SK-N-SH treated with all-trans-retinoic acid at 6 μM for 48 hours (cell line): ENCODE measurements around the gene SPANXB1.

ENCODE experiments used
- ESRRG ChIP-seq: fragments of 250-450 bp; sonication (Bioruptor Pico); IDR thresholded peaks from 2 replicates; pipeline ENCODE4 v1.6.1; 2021; ENCODE audit warnings: mild to moderate bottlenecking
- OSR1 ChIP-seq: fragments of 250-450 bp; sonication (Bioruptor Pico); IDR thresholded peaks from 2 replicates; pipeline ENCODE4 v1.8.0; 2022; ENCODE audit warnings: moderate library complexity, mild to moderate bottlenecking, inconsistent platforms
- RARB ChIP-seq: fragments of 250-450 bp; sonication (Bioruptor Pico); IDR thresholded peaks from 2 replicates; pipeline ENCODE4 v1.8.0; 2021; ENCODE audit warnings: mild to moderate bottlenecking, moderate library complexity
- SNAI2 ChIP-seq: fragments of 250-450 bp; sonication (Bioruptor Pico); IDR thresholded peaks from 2 replicates; pipeline ENCODE4 v1.5.0; 2020; ENCODE audit warnings: mild to moderate bottlenecking, moderate library complexity
- TCF4 ChIP-seq: fragments of 250-450 bp; sonication (Bioruptor Pico); IDR thresholded peaks from 2 replicates; pipeline ENCODE4 v1.8.0; 2021; ENCODE audit warnings: mild to moderate bottlenecking, moderate library complexity, borderline replicate concordance
- TOX ChIP-seq: fragments of 250-450 bp; sonication (Bioruptor Pico); IDR thresholded peaks from 2 replicates; pipeline ENCODE4 v1.8.0; 2021; ENCODE audit warnings: mild to moderate bottlenecking, moderate library complexity, borderline replicate concordance
- ZNF70 ChIP-seq: fragments of 450-650 bp; formaldehyde crosslinking; IDR thresholded peaks from 2 replicates; pipeline ENCODE4 v1.5.0; 2020; ENCODE audit warnings: mild to moderate bottlenecking, moderate library complexity
- ZNF8 ChIP-seq: fragments of 450-650 bp; formaldehyde crosslinking; IDR thresholded peaks from 2 replicates; pipeline ENCODE4 v1.5.0; 2020; ENCODE audit warnings: mild to moderate bottlenecking, moderate library complexity
- TF ChIP-seq, protein P1 (sequence below): fragments of 250-450 bp; sonication (Bioruptor Pico); IDR thresholded peaks from 2 replicates; pipeline ENCODE4 v1.5.1; 2020; ENCODE audit warnings: low read depth, mild to moderate bottlenecking, moderate library complexity
- TF ChIP-seq, protein P2 (sequence below): fragments of 250-450 bp; sonication (Bioruptor Pico); IDR thresholded peaks from 2 replicates; pipeline ENCODE4 v1.5.0; 2020; ENCODE audit warnings: mild to moderate bottlenecking, moderate library complexity
- TF ChIP-seq, protein P3 (sequence below): fragments of 250-450 bp; sonication (Bioruptor Pico); IDR thresholded peaks from 2 replicates; pipeline ENCODE4 v1.8.0; 2021; ENCODE audit warnings: low read depth, mild to moderate bottlenecking, moderate library complexity, borderline replicate concordance
- TF ChIP-seq, protein P4 (sequence below): fragments of 250-450 bp; sonication (Bioruptor Pico); IDR thresholded peaks from 2 replicates; pipeline ENCODE4 v1.8.0; 2020; ENCODE audit warnings: mild to moderate bottlenecking, moderate library complexity, borderline replicate concordance

GRCh38 chrX:140971099-140971795 is 31.1 kb upstream of the SPANXB1 start:
- TF ChIP-seq, protein P1, sequence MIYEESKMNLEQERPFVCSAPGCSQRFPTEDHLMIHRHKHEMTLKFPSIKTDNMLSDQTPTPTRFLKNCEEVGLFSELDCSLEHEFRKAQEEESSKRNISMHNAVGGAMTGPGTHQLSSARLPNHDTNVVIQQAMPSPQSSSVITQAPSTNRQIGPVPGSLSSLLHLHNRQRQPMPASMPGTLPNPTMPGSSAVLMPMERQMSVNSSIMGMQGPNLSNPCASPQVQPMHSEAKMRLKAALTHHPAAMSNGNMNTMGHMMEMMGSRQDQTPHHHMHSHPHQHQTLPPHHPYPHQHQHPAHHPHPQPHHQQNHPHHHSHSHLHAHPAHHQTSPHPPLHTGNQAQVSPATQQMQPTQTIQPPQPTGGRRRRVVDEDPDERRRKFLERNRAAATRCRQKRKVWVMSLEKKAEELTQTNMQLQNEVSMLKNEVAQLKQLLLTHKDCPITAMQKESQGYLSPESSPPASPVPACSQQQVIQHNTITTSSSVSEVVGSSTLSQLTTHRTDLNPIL (CRISPR knock-in tag): no peak
- TF ChIP-seq, protein P2, sequence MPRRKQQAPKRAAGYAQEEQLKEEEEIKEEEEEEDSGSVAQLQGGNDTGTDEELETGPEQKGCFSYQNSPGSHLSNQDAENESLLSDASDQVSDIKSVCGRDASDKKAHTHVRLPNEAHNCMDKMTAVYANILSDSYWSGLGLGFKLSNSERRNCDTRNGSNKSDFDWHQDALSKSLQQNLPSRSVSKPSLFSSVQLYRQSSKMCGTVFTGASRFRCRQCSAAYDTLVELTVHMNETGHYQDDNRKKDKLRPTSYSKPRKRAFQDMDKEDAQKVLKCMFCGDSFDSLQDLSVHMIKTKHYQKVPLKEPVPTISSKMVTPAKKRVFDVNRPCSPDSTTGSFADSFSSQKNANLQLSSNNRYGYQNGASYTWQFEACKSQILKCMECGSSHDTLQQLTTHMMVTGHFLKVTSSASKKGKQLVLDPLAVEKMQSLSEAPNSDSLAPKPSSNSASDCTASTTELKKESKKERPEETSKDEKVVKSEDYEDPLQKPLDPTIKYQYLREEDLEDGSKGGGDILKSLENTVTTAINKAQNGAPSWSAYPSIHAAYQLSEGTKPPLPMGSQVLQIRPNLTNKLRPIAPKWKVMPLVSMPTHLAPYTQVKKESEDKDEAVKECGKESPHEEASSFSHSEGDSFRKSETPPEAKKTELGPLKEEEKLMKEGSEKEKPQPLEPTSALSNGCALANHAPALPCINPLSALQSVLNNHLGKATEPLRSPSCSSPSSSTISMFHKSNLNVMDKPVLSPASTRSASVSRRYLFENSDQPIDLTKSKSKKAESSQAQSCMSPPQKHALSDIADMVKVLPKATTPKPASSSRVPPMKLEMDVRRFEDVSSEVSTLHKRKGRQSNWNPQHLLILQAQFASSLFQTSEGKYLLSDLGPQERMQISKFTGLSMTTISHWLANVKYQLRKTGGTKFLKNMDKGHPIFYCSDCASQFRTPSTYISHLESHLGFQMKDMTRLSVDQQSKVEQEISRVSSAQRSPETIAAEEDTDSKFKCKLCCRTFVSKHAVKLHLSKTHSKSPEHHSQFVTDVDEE: no peak
- TF ChIP-seq SNAI2 (CRISPR knock-in tag): no peak
- no peak for TF ChIP-seq ZNF70 (CRISPR knock-in tag)
- TF ChIP-seq TOX (CRISPR knock-in tag): no peak
- no peak for TF ChIP-seq OSR1
- TF ChIP-seq, protein P3, sequence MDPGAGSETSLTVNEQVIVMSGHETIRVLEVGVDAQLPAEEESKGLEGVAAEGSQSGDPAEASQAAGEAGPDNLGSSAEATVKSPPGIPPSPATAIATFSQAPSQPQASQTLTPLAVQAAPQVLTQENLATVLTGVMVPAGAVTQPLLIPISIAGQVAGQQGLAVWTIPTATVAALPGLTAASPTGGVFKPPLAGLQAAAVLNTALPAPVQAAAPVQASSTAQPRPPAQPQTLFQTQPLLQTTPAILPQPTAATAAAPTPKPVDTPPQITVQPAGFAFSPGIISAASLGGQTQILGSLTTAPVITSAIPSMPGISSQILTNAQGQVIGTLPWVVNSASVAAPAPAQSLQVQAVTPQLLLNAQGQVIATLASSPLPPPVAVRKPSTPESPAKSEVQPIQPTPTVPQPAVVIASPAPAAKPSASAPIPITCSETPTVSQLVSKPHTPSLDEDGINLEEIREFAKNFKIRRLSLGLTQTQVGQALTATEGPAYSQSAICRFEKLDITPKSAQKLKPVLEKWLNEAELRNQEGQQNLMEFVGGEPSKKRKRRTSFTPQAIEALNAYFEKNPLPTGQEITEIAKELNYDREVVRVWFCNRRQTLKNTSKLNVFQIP (CRISPR knock-in tag): no peak
- no peak for TF ChIP-seq ZNF8 (CRISPR knock-in tag)
- TF ChIP-seq, protein P4, sequence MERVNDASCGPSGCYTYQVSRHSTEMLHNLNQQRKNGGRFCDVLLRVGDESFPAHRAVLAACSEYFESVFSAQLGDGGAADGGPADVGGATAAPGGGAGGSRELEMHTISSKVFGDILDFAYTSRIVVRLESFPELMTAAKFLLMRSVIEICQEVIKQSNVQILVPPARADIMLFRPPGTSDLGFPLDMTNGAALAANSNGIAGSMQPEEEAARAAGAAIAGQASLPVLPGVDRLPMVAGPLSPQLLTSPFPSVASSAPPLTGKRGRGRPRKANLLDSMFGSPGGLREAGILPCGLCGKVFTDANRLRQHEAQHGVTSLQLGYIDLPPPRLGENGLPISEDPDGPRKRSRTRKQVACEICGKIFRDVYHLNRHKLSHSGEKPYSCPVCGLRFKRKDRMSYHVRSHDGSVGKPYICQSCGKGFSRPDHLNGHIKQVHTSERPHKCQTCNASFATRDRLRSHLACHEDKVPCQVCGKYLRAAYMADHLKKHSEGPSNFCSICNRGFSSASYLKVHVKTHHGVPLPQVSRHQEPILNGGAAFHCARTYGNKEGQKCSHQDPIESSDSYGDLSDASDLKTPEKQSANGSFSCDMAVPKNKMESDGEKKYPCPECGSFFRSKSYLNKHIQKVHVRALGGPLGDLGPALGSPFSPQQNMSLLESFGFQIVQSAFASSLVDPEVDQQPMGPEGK: no peak
- TF ChIP-seq RARB (CRISPR knock-in tag): no peak
- no peak for TF ChIP-seq TCF4
- no peak for TF ChIP-seq ESRRG (CRISPR knock-in tag)
